K562 (cell line): Measurements from ENCODE around the gene AP4S1. TPM values are rescaled to one million over a fixed set of nuclear protein-coding genes. Genes with fewer than 3 reads are reported as not detected.
A peak's percentile ranks its signal among the peaks of the same experiment; 100 is the strongest.

Experiments used
- ATAC-seq: fragments of 200-7000 bp; cut with Tn5 transposase; 3 replicates; pipeline ENCODE4 v1.9.1; 2020; ENCODE audit warnings: moderate library complexity
- BruUV-seq: library from RNA; stranded (reverse); fragments of 400-500 nt; replicated peaks from 2 replicates; lab custom pipeline; 2021; lab: Mats Ljungman, UMichigan
- CTCF ChIA-PET: fragments of 300-600 bp; formaldehyde crosslinking; extraction: SDS; loops from one replicate; lab custom pipeline; 2021; ENCODE audit warnings: low intra/inter-chr PET ratio; lab: Yijun Ruan, JAX
- POLR2A ChIA-PET: fragments of 300-600, 350-650 bp; sonication (Branson Sonifier 250); formaldehyde crosslinking; extraction: SDS; loops from one replicate; lab custom pipeline; 2021; ENCODE audit warnings: antibody characterized with exemption, inconsistent platforms; lab: Yijun Ruan, JAX
- DNase-seq, 4 experiments: peaks; one replicate each; pipeline versions ENCODE4 v3.0.0 to v3.0.0-alpha.2; 2011 to 2018; ENCODE audit warnings: low spot score in 3 of 4, mixed read lengths in 3 of 4; ENCODE audit errors: extremely low read depth in 1 of 4
- FAIRE-seq: peaks from 2 replicates; lab custom pipeline; 2011; peaks lifted over from hg19 to GRCh38; lab: Jason Lieb, UNC
- H2AFZ ChIP-seq: 2 replicates; pipeline ENCODE4 v1.6.0; 2011; ENCODE audit warnings: low read depth, low read length, control low read depth, inconsistent platforms
- H3K27ac ChIP-seq: fragments of 200-600 bp; 3 replicates; pipeline ENCODE4 v1.8.0; 2011; ENCODE audit warnings: low read depth, mild to moderate bottlenecking, control low read depth, inconsistent platforms, low read length, moderate library complexity, mixed read lengths; ENCODE audit errors: extremely low read depth
- H3K27me3 ChIP-seq, 2 experiments: fragments of 300-600 bp in 1 of 2; 2 replicates in 1 of 2; 3 replicates in 1 of 2; pipeline versions ENCODE4 v1.6.0 to v1.8.0; 2011; ENCODE audit warnings: inconsistent platforms in 2 of 2, low read length in 2 of 2, mild to moderate bottlenecking in 1 of 2, mixed read lengths in 1 of 2, moderate library complexity in 1 of 2; ENCODE audit not compliant: control insufficient read depth in 2 of 2, insufficient read depth in 2 of 2
- H3K36me3 ChIP-seq: fragments of 300-600 bp; 3 replicates; pipeline ENCODE4 v1.8.0; 2011; ENCODE audit warnings: mild to moderate bottlenecking, low read length, inconsistent platforms; ENCODE audit not compliant: control insufficient read depth, insufficient read depth
- H3K4me1 ChIP-seq, 2 experiments: fragments of 200-600 bp in 1 of 2; replicated peaks in 1 of 2; 2 replicates in 1 of 2; 3 replicates in 1 of 2; pipeline versions ENCODE4 v1.5.1 to v1.8.0; 2011; ENCODE audit warnings: inconsistent platforms in 2 of 2, low read length in 2 of 2, mild to moderate bottlenecking in 1 of 2, mixed read lengths in 1 of 2, moderate library complexity in 1 of 2; ENCODE audit not compliant: control insufficient read depth in 2 of 2, insufficient read depth in 2 of 2
- H3K4me2 ChIP-seq: 2 replicates; pipeline ENCODE4 v1.6.1; 2011; ENCODE audit warnings: low read length, control low read depth, inconsistent platforms, mixed read lengths; ENCODE audit not compliant: insufficient read depth
- H3K4me3 ChIP-seq: fragments of 200-600 bp; sonication (generic), shearing (Covaris generic); 2 replicates; pipeline ENCODE4 v1.5.1; 2016; ENCODE audit warnings: control low read depth, inconsistent platforms
- H3K79me2 ChIP-seq: fragments of 200-600 bp; 3 replicates; pipeline ENCODE4 v1.8.0; 2011; ENCODE audit warnings: low read length, inconsistent platforms; ENCODE audit not compliant: control insufficient read depth, insufficient read depth
- H3K9ac ChIP-seq, 2 experiments: 2 replicates each; pipeline versions ENCODE4 v1.6.0 to v1.6.1; 2011; ENCODE audit warnings: low read depth in 2 of 2, low read length in 2 of 2, control low read depth in 1 of 2, inconsistent platforms in 1 of 2, mild to moderate bottlenecking in 1 of 2, mixed read lengths in 1 of 2; ENCODE audit not compliant: insufficient read depth in 1 of 2
- H3K9me1 ChIP-seq: one replicate; pipeline ENCODE4 v1.6.0; 2011; ENCODE audit warnings: inconsistent platforms, mild to moderate bottlenecking, low read length, moderate library complexity; ENCODE audit not compliant: control insufficient read depth, insufficient read depth
- H3K9me3 ChIP-seq: replicated peaks from 2 replicates; pipeline ENCODE4 v1.5.1; 2011; ENCODE audit warnings: low read depth, low read length, inconsistent platforms; ENCODE audit not compliant: control insufficient read depth, insufficient read depth
- H4K20me1 ChIP-seq: replicated peaks from 2 replicates; pipeline ENCODE4 v1.6.1; 2011; ENCODE audit warnings: low read length, inconsistent platforms, mixed read lengths; ENCODE audit not compliant: control insufficient read depth, insufficient read depth
- CSDE1 ChIP-seq, 2 experiments: fragments of 450-650 bp; IDR thresholded peaks; 2 replicates each; pipeline ENCODE4 v1.6.1; 2016; ENCODE audit warnings: mild to moderate bottlenecking in 1 of 2
- GATAD2B ChIP-seq: fragments of 450-650 bp; IDR thresholded peaks from 2 replicates; pipeline ENCODE4 v1.6.1; 2017; ENCODE audit warnings: mild to moderate bottlenecking, borderline replicate concordance
- GTF2B ChIP-seq: IDR thresholded peaks from 2 replicates; pipeline ENCODE4 v1.6.1; 2011; ENCODE audit not compliant: insufficient read length; ENCODE audit errors: extremely low read depth
- HCFC1 ChIP-seq: IDR thresholded peaks from 2 replicates; pipeline ENCODE4 v1.6.1; 2012; ENCODE audit warnings: low read depth, low read length, improper control_type of control experiment
- MLX ChIP-seq, 2 experiments: fragments of 450-650 bp in 1 of 2; sonication (generic) in 1 of 2; formaldehyde crosslinking; conservative IDR thresholded peaks; 2 replicates each; pipeline versions ENCODE4 v1.4.0 to v1.8.1; 2020 to 2022; ENCODE audit warnings: mild to moderate bottlenecking in 1 of 2, missing genetic modification reagents in 1 of 2
- NCOA1 ChIP-seq: fragments of 450-650 bp; IDR thresholded peaks from 2 replicates; pipeline ENCODE4 v1.6.1; 2016; ENCODE audit warnings: low read depth
- PHB2 ChIP-seq: fragments of 450-650 bp; IDR thresholded peaks from 2 replicates; pipeline ENCODE4 v1.6.1; 2017; ENCODE audit warnings: low read depth
- PHF8 ChIP-seq: fragments of 200-600 bp; sonication (generic); IDR thresholded peaks from 2 replicates; pipeline ENCODE4 v1.6.1; 2012; ENCODE audit warnings: mixed run types, mild to moderate bottlenecking, inconsistent platforms, low read length, moderate library complexity, borderline replicate concordance
- POLR2AphosphoS5 ChIP-seq: IDR thresholded peaks from 2 replicates; pipeline ENCODE4 v1.6.1; 2011; ENCODE audit warnings: mild to moderate bottlenecking, low read depth, low read length, moderate library complexity; ENCODE audit not compliant: control insufficient read depth, insufficient read depth
- POU5F1 ChIP-seq: fragments of 150-350 bp; IDR thresholded peaks from 2 replicates; pipeline ENCODE4 v1.6.1; 2014; ENCODE audit warnings: borderline replicate concordance, low read length, low read depth, mild to moderate bottlenecking; ENCODE audit not compliant: partially characterized antibody
- SMAD1 ChIP-seq: fragments of 150-350 bp; IDR thresholded peaks from 2 replicates; pipeline ENCODE4 v1.6.1; 2014; ENCODE audit warnings: low read length, low read depth; ENCODE audit not compliant: partially characterized antibody
- ZKSCAN8 ChIP-seq: fragments of 200-800 bp; sonication (Bioruptor generic); IDR thresholded peaks from 2 replicates; pipeline ENCODE4 v1.6.1; 2016; ENCODE audit warnings: missing genetic modification characterization, missing compliant biosample characterization
- ZNF444 ChIP-seq: fragments of 250-450 bp; sonication (Bioruptor Pico); IDR thresholded peaks from 2 replicates; pipeline ENCODE4 v1.4.0; 2020; ENCODE audit warnings: mild to moderate bottlenecking, moderate library complexity
- ZSCAN32 ChIP-seq: fragments of 450-650 bp; formaldehyde crosslinking; IDR thresholded peaks from 2 replicates; pipeline ENCODE4 v1.4.0; 2020; ENCODE audit warnings: mild to moderate bottlenecking, moderate library complexity
- WGBS: fragments of 100-300 bp; shearing (Covaris generic); methylation state at CpG from one replicate; pipeline ENCODE4 v1.1.6; 2016; ENCODE audit warnings: low coverage, mixed read lengths; ENCODE audit not compliant: insufficient coverage; ENCODE audit errors: missing lambda C conversion rate; 5-methylcytosine and 5-hydroxymethylcytosine counted together
- in situ Hi-C: fragments of 300-500 bp; cut with MboI; formaldehyde crosslinking; loops from 4 replicates; pipeline ENCODE4 v1.15.0; 2018; ENCODE audit warnings: inconsistent platforms, mixed read lengths
- intact Hi-C: fragments of 100-400 bp; cut with micrococcal nuclease; formaldehyde crosslinking; loops from 2 replicates; pipeline ENCODE4 v1.14.2; 2022
- polyA plus RNA-seq, 8 experiments: library from polyadenylated mRNA; depleted of rRNA in 4 of 8; stranded (reverse) in 5 of 8; unstranded in 3 of 8; fragments of >200 nt; fragmentation: Nextera tagmentation in 2 of 8; fragmentation: Illumina TruSeq in 1 of 8; extraction: Ambion mirVana in 2 of 8; extraction: Trizol in 1 of 8; gene quantifications; 2 replicates each; pipeline versions ENCODE4 v1.2.1 to v1.2.3, GENCODE V29; 2011 to 2014; ENCODE audit warnings: inconsistent platforms in 1 of 8, missing spikeins in 1 of 8
- total RNA-seq, 7 experiments: library from RNA; depleted of rRNA in 6 of 7; stranded (reverse); fragments of >200 nt in 6 of 7; fragmentation: Illumina TruSeq in 2 of 7; extraction: Trizol in 2 of 7; gene quantifications; 2 replicates each; pipeline versions ENCODE4 v1.2.1 to v1.2.3, GENCODE V29; 2011 to 2021; ENCODE audit warnings: low replicate concordance in 1 of 7

AP4S1 gene
- total and polyA plus RNA-seq, 9 of the 15 experiments (the other 6 are each of a cell fraction or from before 2014, with no cell fraction given): 3.7 to 7.8 (median 5.9) TPM

- TF ChIP-seq POLR2AphosphoS5 (peak; percentile 39; the same call in 1 of the 2 replicates), CSDE1 (IDR thresholded peaks at IDR 0.05) (no peak), ZNF444 (CRISPR knock-in tag) (no peak), SMAD1 (no peak), POU5F1 (no peak), NCOA1 (no peak), ZSCAN32 (CRISPR knock-in tag) (no peak), PHF8 (peak; percentile 54; the same call in 1 of the 2 replicates), GATAD2B (0 out of 2 replicates have a peak, but pooled peaks have one; percentile 49), HCFC1 (no peak), ZKSCAN8 (CRISPR knock-in tag) (no peak)
Measured at GRCh38 chr14:31025367-31026076, at the start of gene AP4S1 (continued).

GRCh38 chr14:30977752-30978151 is 47.7 kb upstream of the AP4S1 start:
- H3K9me3 ChIP-seq: no peaks in the 10 kb centered on the region
- ChIA-PET CTCF (no interaction called here), POLR2A (no interaction called here)
- H3K9ac ChIP-seq: no peak overlapping the region
- intact Hi-C loops: no loop called here
- BruUV-seq: no TSS peak
- FAIRE-seq (no peak), DNase-seq (no peak), ATAC-seq (no peak)
- WGBS: 81% methylated on average over 1 of the region's 2 CpGs
- no peak overlapping the region for H3K27ac ChIP-seq
- no peaks in the 10 kb centered on the region; the same call in 2 of the 3 replicates for H3K36me3 ChIP-seq
- no peak overlapping the region for H3K4me2 ChIP-seq
- H3K27me3 ChIP-seq: no peaks in the 10 kb centered on the region
- H2AFZ ChIP-seq: no peak overlapping the region
- H3K4me1 ChIP-seq: peaks cover 0 to 3% of the 10 kb centered on the region in 2 experiments; a peak in 3 of 5 replicates
- H4K20me1 ChIP-seq: no peaks in the 10 kb centered on the region; the same call in 1 of the 2 replicates
- in situ Hi-C loops: no loop called here
- no peaks in the 10 kb centered on the region for H3K9me1 ChIP-seq
- H3K79me2 ChIP-seq: peaks cover 98% of the 10 kb centered on the region
- H3K4me3 ChIP-seq: no peak overlapping the region
- TF ChIP-seq MLX (CRISPR knock-in tag; conservative IDR thresholded peaks at IDR 0.05): no peak
- TF ChIP-seq GTF2B: no peak
- TF ChIP-seq PHB2: no peak
